GM18861 (cell line): ENCODE measurements around the gene NSUN2.
A peak's percentile ranks its signal among the peaks of the same experiment; 100 is the strongest.
"Not testable (repeated sequence)": the region's sequence is repeated elsewhere in the genome, so short reads cannot be mapped to it uniquely, and the experiment has no call there.

ENCODE experiments used
- ATAC-seq: cut with Tn5 transposase; IDR thresholded peaks from one replicate; pipeline ENCODE4 v1.9.1; 2021; ENCODE audit not compliant: unreplicated experiment

NSUN2 gene

GRCh38 chr5:6632888-6633468 is at the start of gene NSUN2, which contains the start of gene SRD5A1:
Gene NSUN2, minus strand, starts transcription at chr5:6633044. Its CDS starts 65 bp downstream, at chr5:6632979.
Gene SRD5A1, plus strand, starts transcription at chr5:6633440. Its CDS starts 137 bp downstream, at chr5:6633577.
- peak; percentile 85 for ATAC-seq

GRCh38 chr5:6682239-6682638 is 49.4 kb upstream of the NSUN2 start:
- ATAC-seq, result no peak

GRCh38 chr5:6681682-6682081 is 48.8 kb upstream of the NSUN2 start:
- no peak for ATAC-seq

GRCh38 chr5:6680922-6681321 is 48.1 kb upstream of the NSUN2 start:
- no peak for ATAC-seq

- no peak for ATAC-seq
Measured at GRCh38 chr5:6678385-6678784, 45.5 kb upstream of the NSUN2 start.

GRCh38 chr5:6676702-6677101 is 43.9 kb upstream of the NSUN2 start:
- no peak for ATAC-seq

- ATAC-seq, result no peak
Measured at GRCh38 chr5:6675784-6676491, 43.1 kb upstream of the NSUN2 start.

GRCh38 chr5:6674886-6675285 is 42.0 kb upstream of the NSUN2 start:
- no peak for ATAC-seq

- ATAC-seq, result no peak
Measured at GRCh38 chr5:6674421-6674820, 41.6 kb upstream of the NSUN2 start.

- no peak for ATAC-seq
Measured at GRCh38 chr5:6673963-6674362, 41.1 kb upstream of the NSUN2 start.

GRCh38 chr5:6673031-6673430 is 40.2 kb upstream of the NSUN2 start:
- no peak for ATAC-seq

GRCh38 chr5:6668717-6669116 is 35.9 kb upstream of the NSUN2 start:
- ATAC-seq, result not testable (repeated sequence)

- ATAC-seq, result no peak
Measured at GRCh38 chr5:6667648-6668047, 34.8 kb upstream of the NSUN2 start.

- no peak for ATAC-seq
Measured at GRCh38 chr5:6666762-6667161, 33.9 kb upstream of the NSUN2 start.

- peak; percentile 25 for ATAC-seq
Measured at GRCh38 chr5:6660688-6661087, 27.8 kb upstream of the NSUN2 start.

GRCh38 chr5:6659941-6660684 is 27.3 kb upstream of the NSUN2 start:
- ATAC-seq, result peak; percentile 83

- no peak for ATAC-seq
Measured at GRCh38 chr5:6656680-6657079, 23.8 kb upstream of the NSUN2 start.

GRCh38 chr5:6655432-6655831 is 22.6 kb upstream of the NSUN2 start:
- no peak for ATAC-seq

GRCh38 chr5:6652025-6652424 is 19.2 kb upstream of the NSUN2 start:
- peak; percentile 93 for ATAC-seq

- no peak for ATAC-seq
Measured at GRCh38 chr5:6649681-6650080, 16.8 kb upstream of the NSUN2 start.

GRCh38 chr5:6649186-6649585 is 16.3 kb upstream of the NSUN2 start:
- ATAC-seq, result no peak
